ENCODE results near the gene TAF11L8. TPM values are rescaled to one million over a fixed set of nuclear protein-coding genes. Genes with fewer than 3 reads are reported as not detected.
"Not testable (repeated sequence)": the region's sequence is repeated elsewhere in the genome, so short reads cannot be mapped to it uniquely, and the experiment has no call there.

TAF11L8 gene
- not detected for polyA plus RNA-seq (2012; ENCODE audit: insufficient read length, low read depth)

- TF ChIP-seq SIN3A (IDR thresholded peaks at IDR 0.05; ENCODE audit: borderline replicate concordance, insufficient read depth, low read length); FOXP2 (optimal IDR thresholded peaks at IDR 0.05; ENCODE audit: borderline replicate concordance, extremely low read depth, extremely low read length, insufficient read depth); REST (IDR thresholded peaks at IDR 0.05; ENCODE audit: insufficient read depth in 1 of 2, low read depth in 2 of 2, low read length in 2 of 2): not testable (repeated sequence)
Measured at GRCh38 chr5:17590860-17591259, at the start of gene TAF11L8. Gene TAF11L8 (minus strand): TSS chr5:17590960.

GRCh38 chr5:17634160-17634559 lies 43.4 kb upstream of the TAF11L8 start, which contains the start of gene TAF11L14:
Gene TAF11L14 (plus strand): TSS chr5:17634460.
- TF ChIP-seq SIN3A (IDR thresholded peaks at IDR 0.05; ENCODE audit: borderline replicate concordance, insufficient read depth, low read length) (no peak), POLR2AphosphoS5 (IDR thresholded peaks at IDR 0.05; ENCODE audit: low read depth, low read length) (no peak), TAF1 (IDR thresholded peaks at IDR 0.05; ENCODE audit: borderline replicate concordance, insufficient read depth, low read length) (no peak), FOXP2 (optimal IDR thresholded peaks at IDR 0.05; ENCODE audit: borderline replicate concordance, extremely low read depth, extremely low read length, insufficient read depth) (no peak), REST (IDR thresholded peaks at IDR 0.05; ENCODE audit: insufficient read depth in 1 of 2, low read depth in 2 of 2, low read length in 2 of 2) (no peak)

- TF ChIP-seq SIN3A (IDR thresholded peaks at IDR 0.05; ENCODE audit: borderline replicate concordance, insufficient read depth, low read length); POLR2AphosphoS5 (IDR thresholded peaks at IDR 0.05; ENCODE audit: low read depth, low read length); REST (IDR thresholded peaks at IDR 0.05; ENCODE audit: insufficient read depth in 1 of 2, low read depth in 2 of 2, low read length in 2 of 2): not testable (repeated sequence)
Measured at GRCh38 chr5:17631788-17632187, 41.0 kb upstream of the TAF11L8 start, which contains the start of gene TAF11L13. Gene TAF11L13 (plus strand): TSS chr5:17632088.

GRCh38 chr5:17625686-17626085 lies 34.9 kb upstream of the TAF11L8 start:
- no peak for TF ChIP-seq TAF1 (IDR thresholded peaks at IDR 0.05; ENCODE audit: borderline replicate concordance, insufficient read depth, low read length)
- no peak for TF ChIP-seq POLR2AphosphoS5 (IDR thresholded peaks at IDR 0.05; ENCODE audit: low read depth, low read length)
- TF ChIP-seq SIN3A (IDR thresholded peaks at IDR 0.05; ENCODE audit: borderline replicate concordance, insufficient read depth, low read length) = no peak
- TF ChIP-seq REST (IDR thresholded peaks at IDR 0.05; ENCODE audit: insufficient read depth in 1 of 2, low read depth in 2 of 2, low read length in 2 of 2) = no peak
- TF ChIP-seq FOXP2 (optimal IDR thresholded peaks at IDR 0.05; ENCODE audit: borderline replicate concordance, extremely low read depth, extremely low read length, insufficient read depth) = no peak

GRCh38 chr5:17620627-17621026 lies 29.9 kb upstream of the TAF11L8 start:
- TF ChIP-seq POLR2AphosphoS5 (IDR thresholded peaks at IDR 0.05; ENCODE audit: low read depth, low read length) = no peak
- TF ChIP-seq REST (IDR thresholded peaks at IDR 0.05; ENCODE audit: insufficient read depth in 1 of 2, low read depth in 2 of 2, low read length in 2 of 2) = no peak
- no peak for TF ChIP-seq TAF1 (IDR thresholded peaks at IDR 0.05; ENCODE audit: borderline replicate concordance, insufficient read depth, low read length)
- TF ChIP-seq FOXP2 (optimal IDR thresholded peaks at IDR 0.05; ENCODE audit: borderline replicate concordance, extremely low read depth, extremely low read length, insufficient read depth) = no peak
- TF ChIP-seq SIN3A (IDR thresholded peaks at IDR 0.05; ENCODE audit: borderline replicate concordance, insufficient read depth, low read length) = no peak
